GM12878 (cell line): ENCODE measurements around the gene AKT1. TPM values are rescaled to one million over a fixed set of nuclear protein-coding genes. Genes with fewer than 3 reads are reported as not detected.
A peak's percentile ranks its signal among the peaks of the same experiment; 100 is the strongest.

Source experiments
- BMI1 ChIP-seq: fragments of 450-650 bp; IDR thresholded peaks from 2 replicates; pipeline ENCODE4 v1.6.1; 2016; ENCODE audit warnings: mild to moderate bottlenecking, moderate library complexity, borderline replicate concordance
- CHD2 ChIP-seq: IDR thresholded peaks from 2 replicates; pipeline ENCODE4 v1.6.1; 2011; ENCODE audit warnings: low read depth, low read length, improper control_type of control experiment, borderline replicate concordance
- EED ChIP-seq: sonication (generic); IDR thresholded peaks from 2 replicates; pipeline ENCODE4 v1.6.1; 2016; ENCODE audit warnings: antibody characterized with exemption, low read depth
- HDAC2 ChIP-seq: fragments of 200-600 bp; sonication (generic); IDR thresholded peaks from 2 replicates; pipeline ENCODE4 v1.6.1; 2017
- HDGF ChIP-seq: fragments of 450-650 bp; IDR thresholded peaks from 2 replicates; pipeline ENCODE4 v1.6.1; 2016; ENCODE audit warnings: antibody characterized with exemption
- IRF3 ChIP-seq: fragments of 450-650 bp; IDR thresholded peaks from 2 replicates; pipeline ENCODE4 v1.6.1; 2014; ENCODE audit warnings: mild to moderate bottlenecking
- JUND ChIP-seq: IDR thresholded peaks from 2 replicates; pipeline ENCODE4 v1.6.1; 2012; ENCODE audit warnings: low read depth, mild to moderate bottlenecking, low read length, improper control_type of control experiment, moderate library complexity
- KAT2A ChIP-seq: conservative IDR thresholded peaks from 2 replicates; pipeline ENCODE4 v1.6.1; 2011; ENCODE audit warnings: low read depth, low read length; ENCODE audit not compliant: control insufficient read depth
- MEF2A ChIP-seq: IDR thresholded peaks from 2 replicates; pipeline ENCODE4 v1.6.1; 2011; ENCODE audit warnings: low read depth, mild to moderate bottlenecking, low read length, moderate library complexity; ENCODE audit not compliant: insufficient read depth
- MEF2B ChIP-seq: fragments of 450-650 bp; IDR thresholded peaks from 2 replicates; pipeline ENCODE4 v1.6.1; 2018; ENCODE audit warnings: mild to moderate bottlenecking, moderate library complexity; ENCODE audit not compliant: partially characterized antibody, poor library complexity, severe bottlenecking
- NFIC ChIP-seq: IDR thresholded peaks from 2 replicates; pipeline ENCODE4 v1.6.1; 2012; ENCODE audit warnings: low read depth, mild to moderate bottlenecking, inconsistent platforms, low read length, moderate library complexity
- NFXL1 ChIP-seq: fragments of 450-650 bp; IDR thresholded peaks from 2 replicates; pipeline ENCODE4 v1.6.1; 2017; ENCODE audit warnings: antibody characterized with exemption, mild to moderate bottlenecking, borderline replicate concordance
- NR2F1 ChIP-seq: fragments of 450-650 bp; conservative IDR thresholded peaks from 2 replicates; pipeline ENCODE4 v1.6.1; 2017; ENCODE audit warnings: mild to moderate bottlenecking
- PKNOX1 ChIP-seq: fragments of 450-650 bp; IDR thresholded peaks from 2 replicates; pipeline ENCODE4 v1.6.1; 2016; ENCODE audit warnings: mild to moderate bottlenecking
- POLR2AphosphoS2 ChIP-seq: IDR thresholded peaks from 2 replicates; pipeline ENCODE4 v1.6.1; 2011; ENCODE audit warnings: low read depth, mild to moderate bottlenecking, low read length, improper control_type of control experiment, moderate library complexity
- SIN3A ChIP-seq: IDR thresholded peaks from 2 replicates; pipeline ENCODE4 v1.6.1; 2012; ENCODE audit warnings: low read depth, low read length, improper control_type of control experiment
- SMC3 ChIP-seq: IDR thresholded peaks from 2 replicates; pipeline ENCODE4 v1.6.1; 2011; ENCODE audit warnings: low read length, improper control_type of control experiment, borderline replicate concordance
- YY1 ChIP-seq: IDR thresholded peaks from 2 replicates; pipeline ENCODE4 v1.6.1; 2011; ENCODE audit warnings: low read depth, mild to moderate bottlenecking, low read length
- ZNF217 ChIP-seq: fragments of 450-650 bp; IDR thresholded peaks from 2 replicates; pipeline ENCODE4 v1.6.1; 2017; ENCODE audit warnings: antibody characterized with exemption, mild to moderate bottlenecking
- polyA plus RNA-seq, 11 experiments: library from polyadenylated mRNA; depleted of rRNA in 4 of 11; unstranded in 6 of 11; stranded (reverse) in 5 of 11; fragments of >200 nt; fragmentation: Nextera tagmentation in 4 of 11; fragmentation: Illumina TruSeq in 1 of 11; extraction: Ambion mirVana in 4 of 11; extraction: Trizol in 1 of 11; gene quantifications; 1 replicate in 1 of 11; 2 replicates in 10 of 11; pipeline versions ENCODE4 v1.2.1 to v1.2.3, GENCODE V29; 2011 to 2016; ENCODE audit warnings: inconsistent platforms in 2 of 11, missing spikeins in 2 of 11, low read depth in 1 of 11
- total RNA-seq, 4 experiments: library from RNA; depleted of rRNA in 3 of 4; stranded (reverse); fragments of >200 nt in 3 of 4; fragmentation: Illumina TruSeq in 1 of 4; extraction: Trizol in 1 of 4; gene quantifications; 2 replicates each; pipeline versions ENCODE4 v1.2.1 to v1.2.3, GENCODE V29; 2013 to 2021
- TF ChIP-seq, protein P1 (sequence below): fragments of 450-650 bp; IDR thresholded peaks from 2 replicates; pipeline ENCODE4 v1.6.1; 2018; ENCODE audit warnings: borderline replicate concordance, mild to moderate bottlenecking; ENCODE audit not compliant: partially characterized antibody
- TF ChIP-seq, protein P2 (sequence below): IDR thresholded peaks from 2 replicates; pipeline ENCODE4 v1.6.1; 2012; ENCODE audit warnings: mild to moderate bottlenecking, low read depth, low read length

Gene AKT1
- total and polyA plus RNA-seq, 10 of the 15 experiments (the other 5 are each of a cell fraction or from before 2014, with no cell fraction given), result 0.63 to 110 (median 58.9) TPM

GRCh38 chr14:104752735-104753527, 42.6 kb downstream of the AKT1 start, which contains the start of gene SIVA1 (continued):
- TF ChIP-seq PKNOX1 (peak; percentile 82), JUND (no peak), POLR2AphosphoS2 (no peak), NFIC (no peak), NR2F1 (peak; percentile 90), KAT2A (no peak), NFXL1 (no peak), MEF2B (no peak), SIN3A (no peak), EED (no peak), MEF2A (no peak), HDGF (peak; percentile 99), HDAC2 (no peak), BMI1 (no peak), CHD2 (peak; percentile 93), IRF3 (peak; percentile 82), SMC3 (no peak), YY1 (peak; percentile 91), ZNF217 (no peak)
- TF ChIP-seq, protein P1, sequence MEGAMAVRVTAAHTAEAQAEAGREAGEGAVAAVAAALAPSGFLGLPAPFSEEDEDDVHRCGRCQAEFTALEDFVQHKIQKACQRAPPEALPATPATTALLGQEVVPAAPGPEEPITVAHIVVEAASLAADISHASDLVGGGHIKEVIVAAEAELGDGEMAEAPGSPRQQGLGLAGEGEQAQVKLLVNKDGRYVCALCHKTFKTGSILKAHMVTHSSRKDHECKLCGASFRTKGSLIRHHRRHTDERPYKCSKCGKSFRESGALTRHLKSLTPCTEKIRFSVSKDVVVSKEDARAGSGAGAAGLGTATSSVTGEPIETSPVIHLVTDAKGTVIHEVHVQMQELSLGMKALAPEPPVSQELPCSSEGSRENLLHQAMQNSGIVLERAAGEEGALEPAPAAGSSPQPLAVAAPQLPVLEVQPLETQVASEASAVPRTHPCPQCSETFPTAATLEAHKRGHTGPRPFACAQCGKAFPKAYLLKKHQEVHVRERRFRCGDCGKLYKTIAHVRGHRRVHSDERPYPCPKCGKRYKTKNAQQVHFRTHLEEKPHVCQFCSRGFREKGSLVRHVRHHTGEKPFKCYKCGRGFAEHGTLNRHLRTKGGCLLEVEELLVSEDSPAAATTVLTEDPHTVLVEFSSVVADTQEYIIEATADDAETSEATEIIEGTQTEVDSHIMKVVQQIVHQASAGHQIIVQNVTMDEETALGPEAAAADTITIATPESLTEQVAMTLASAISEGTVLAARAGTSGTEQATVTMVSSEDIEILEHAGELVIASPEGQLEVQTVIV, result no peak
- TF ChIP-seq, protein P2, sequence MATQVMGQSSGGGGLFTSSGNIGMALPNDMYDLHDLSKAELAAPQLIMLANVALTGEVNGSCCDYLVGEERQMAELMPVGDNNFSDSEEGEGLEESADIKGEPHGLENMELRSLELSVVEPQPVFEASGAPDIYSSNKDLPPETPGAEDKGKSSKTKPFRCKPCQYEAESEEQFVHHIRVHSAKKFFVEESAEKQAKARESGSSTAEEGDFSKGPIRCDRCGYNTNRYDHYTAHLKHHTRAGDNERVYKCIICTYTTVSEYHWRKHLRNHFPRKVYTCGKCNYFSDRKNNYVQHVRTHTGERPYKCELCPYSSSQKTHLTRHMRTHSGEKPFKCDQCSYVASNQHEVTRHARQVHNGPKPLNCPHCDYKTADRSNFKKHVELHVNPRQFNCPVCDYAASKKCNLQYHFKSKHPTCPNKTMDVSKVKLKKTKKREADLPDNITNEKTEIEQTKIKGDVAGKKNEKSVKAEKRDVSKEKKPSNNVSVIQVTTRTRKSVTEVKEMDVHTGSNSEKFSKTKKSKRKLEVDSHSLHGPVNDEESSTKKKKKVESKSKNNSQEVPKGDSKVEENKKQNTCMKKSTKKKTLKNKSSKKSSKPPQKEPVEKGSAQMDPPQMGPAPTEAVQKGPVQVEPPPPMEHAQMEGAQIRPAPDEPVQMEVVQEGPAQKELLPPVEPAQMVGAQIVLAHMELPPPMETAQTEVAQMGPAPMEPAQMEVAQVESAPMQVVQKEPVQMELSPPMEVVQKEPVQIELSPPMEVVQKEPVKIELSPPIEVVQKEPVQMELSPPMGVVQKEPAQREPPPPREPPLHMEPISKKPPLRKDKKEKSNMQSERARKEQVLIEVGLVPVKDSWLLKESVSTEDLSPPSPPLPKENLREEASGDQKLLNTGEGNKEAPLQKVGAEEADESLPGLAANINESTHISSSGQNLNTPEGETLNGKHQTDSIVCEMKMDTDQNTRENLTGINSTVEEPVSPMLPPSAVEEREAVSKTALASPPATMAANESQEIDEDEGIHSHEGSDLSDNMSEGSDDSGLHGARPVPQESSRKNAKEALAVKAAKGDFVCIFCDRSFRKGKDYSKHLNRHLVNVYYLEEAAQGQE, result no peak
